GM19025 (cell line): ENCODE data around the gene ARHGAP26.

Source experiments
- ATAC-seq: cut with Tn5 transposase; IDR thresholded peaks from one replicate; pipeline ENCODE4 v1.9.1; 2021; ENCODE audit warnings: mild to moderate bottlenecking, low read depth, moderate library complexity; ENCODE audit not compliant: unreplicated experiment

The ARHGAP26 gene

DNA sequence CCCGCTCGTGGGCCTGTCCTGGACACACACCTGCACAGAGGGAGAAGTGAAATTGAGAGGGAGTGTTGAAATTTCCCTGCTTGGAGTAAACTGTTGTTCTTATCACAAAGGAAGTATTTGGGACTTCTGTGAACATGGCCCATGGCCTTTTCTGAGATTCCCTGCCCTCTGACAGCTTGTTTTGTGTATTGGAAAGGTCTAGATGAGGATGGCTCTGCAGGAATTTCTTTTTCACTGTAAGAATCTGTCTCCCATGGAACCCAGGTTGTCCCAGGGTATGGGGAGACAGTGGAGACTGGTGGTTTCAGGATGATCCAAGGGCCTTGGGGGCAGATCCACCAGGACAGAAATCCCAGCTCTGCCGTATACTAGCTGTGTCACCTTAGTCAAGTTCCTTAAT lies 121.8 kb downstream of the ARHGAP26 start:
- no peak for ATAC-seq

DNA sequence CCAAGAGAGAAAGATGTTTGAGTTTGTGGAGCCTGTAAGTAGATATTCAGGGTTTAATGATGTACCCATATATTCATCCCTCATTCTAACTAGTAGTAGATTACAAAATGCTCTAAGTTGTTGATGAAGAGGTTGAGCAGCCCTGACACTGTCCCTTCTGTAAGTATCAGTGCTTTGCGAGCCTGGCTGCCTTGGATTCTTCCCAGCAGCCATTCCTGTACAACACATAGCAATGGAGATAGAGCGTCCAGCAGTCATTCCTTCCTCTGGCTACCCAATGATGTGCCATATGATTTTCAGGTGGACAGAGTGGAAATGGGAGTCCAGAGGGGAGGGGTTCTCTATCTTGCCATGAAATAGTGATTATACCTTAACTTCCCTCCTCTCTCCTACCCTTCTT lies 124.1 kb downstream of the ARHGAP26 start:
- ATAC-seq = no peak

DNA sequence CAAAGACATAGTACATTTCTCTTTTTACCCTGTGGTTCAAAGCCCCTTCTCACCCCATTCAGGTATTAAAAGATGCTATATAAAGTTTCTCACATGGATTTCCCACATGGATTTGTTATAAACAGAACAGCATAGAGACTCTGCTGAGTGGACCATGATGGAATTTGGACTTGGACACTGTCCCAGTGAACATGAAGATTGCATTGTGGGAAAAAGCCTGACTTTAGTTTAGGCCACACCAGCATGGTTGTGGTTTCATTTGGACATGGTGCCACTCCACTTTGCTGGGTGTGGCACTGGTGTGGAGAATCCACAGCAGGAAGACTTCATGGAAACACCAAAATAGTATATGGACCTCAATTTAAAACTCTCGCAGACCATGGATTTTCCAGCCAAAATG lies 124.6 kb downstream of the ARHGAP26 start:
- ATAC-seq = no peak

DNA sequence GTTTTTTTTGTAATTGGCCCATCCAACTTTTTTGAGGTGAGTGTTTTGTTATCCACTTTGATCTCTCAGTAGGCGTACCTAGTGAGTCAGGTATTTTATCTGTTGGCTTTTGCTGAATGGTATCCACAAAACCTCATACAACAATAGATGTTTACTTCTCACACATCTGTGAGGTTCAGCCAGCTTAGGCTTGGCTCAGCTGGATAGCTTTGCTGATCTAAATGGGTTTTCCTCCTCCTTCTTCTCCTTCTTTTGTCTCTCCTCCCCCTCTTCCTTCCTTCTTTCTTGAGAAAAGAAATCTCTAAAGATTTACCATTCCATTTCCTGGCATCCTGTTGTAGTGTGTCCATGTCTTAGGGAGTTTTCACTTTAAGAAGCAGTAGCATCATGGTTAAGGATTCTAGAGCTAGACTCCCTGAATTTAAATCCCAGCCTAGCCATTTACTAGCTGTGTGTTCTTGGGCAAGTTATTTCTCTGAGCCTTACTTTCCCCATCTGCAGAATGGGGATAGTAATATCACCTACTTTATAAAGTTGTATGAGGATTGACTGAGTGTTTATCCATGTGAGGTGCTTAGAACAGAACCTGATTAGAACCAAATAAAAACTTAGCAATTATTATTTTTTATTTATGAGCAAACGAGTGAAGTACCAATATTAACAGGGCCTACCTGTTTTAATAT lies 126.3 kb downstream of the ARHGAP26 start:
- no peak for ATAC-seq

DNA sequence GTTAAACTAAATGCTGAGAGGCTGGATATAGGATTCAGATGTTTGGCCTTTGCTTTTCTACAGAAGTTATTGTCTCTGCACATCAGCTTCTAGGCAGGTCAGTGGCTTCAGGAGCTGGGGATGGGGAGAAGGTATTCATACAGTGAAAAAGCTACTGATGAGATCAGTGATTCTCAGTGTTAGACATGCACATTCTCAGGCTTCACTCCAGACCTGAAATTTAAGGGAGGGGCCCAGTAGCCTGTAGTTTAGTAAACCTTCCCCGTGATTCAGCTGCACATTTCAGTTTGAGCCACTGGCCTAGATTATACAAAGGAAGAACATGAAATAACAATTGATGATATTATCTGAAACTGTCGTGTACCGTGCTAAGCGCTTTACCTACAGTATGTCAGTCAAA lies 127.2 kb downstream of the ARHGAP26 start:
- no peak for ATAC-seq

DNA sequence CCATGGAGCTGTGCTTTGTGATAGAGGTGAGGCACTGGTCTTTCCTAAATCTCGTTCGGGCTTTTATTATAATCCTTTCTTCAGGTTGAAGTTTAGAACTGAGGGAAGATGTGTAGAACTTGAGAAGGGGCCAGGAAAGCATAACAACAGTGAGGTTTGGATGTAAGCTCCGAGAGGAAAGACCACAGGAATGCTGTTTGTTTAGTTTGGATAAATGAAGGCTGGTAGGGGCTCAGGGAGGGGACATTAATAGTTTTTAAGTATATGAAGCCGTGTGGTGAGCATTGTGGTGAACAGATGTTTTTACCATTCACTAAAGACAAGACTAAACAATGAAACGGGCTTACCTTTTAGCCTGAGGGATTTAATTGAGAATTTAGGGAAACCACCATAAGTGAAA lies 130.8 kb downstream of the ARHGAP26 start:
- no peak for ATAC-seq

DNA sequence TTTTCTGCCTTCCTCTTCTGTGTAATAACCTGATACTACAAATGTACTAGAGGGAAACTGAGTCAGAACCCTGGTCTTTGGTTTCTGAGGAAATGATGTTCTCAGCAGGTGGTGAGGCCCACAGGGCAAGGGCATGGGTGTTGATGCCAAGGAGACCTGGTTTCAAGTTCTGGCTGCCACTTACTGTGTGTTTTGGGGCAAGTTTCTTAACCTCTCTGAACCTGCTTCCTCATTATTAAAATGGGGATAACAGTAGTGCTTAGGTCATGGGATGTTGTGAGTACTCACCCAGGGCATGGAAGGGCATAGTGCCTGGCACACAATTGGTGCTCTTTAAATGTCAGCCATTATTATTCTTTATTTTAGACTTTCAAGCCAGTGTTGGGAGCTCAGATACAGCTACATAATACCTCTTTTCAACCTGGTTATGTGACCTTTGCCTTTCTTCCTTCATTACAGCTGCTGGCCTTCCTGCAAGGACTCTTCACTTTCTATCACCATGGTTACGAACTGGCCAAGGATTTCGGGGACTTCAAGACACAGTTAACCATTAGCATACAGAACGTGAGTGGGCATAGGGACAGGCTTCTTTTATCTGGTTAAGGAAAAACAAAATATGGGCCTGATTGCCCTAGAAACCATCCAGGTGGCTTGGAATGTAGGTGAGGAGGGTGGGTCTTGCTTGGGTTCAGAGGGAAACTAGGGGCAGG lies 131.5 kb downstream of the ARHGAP26 start:
- no peak for ATAC-seq

DNA sequence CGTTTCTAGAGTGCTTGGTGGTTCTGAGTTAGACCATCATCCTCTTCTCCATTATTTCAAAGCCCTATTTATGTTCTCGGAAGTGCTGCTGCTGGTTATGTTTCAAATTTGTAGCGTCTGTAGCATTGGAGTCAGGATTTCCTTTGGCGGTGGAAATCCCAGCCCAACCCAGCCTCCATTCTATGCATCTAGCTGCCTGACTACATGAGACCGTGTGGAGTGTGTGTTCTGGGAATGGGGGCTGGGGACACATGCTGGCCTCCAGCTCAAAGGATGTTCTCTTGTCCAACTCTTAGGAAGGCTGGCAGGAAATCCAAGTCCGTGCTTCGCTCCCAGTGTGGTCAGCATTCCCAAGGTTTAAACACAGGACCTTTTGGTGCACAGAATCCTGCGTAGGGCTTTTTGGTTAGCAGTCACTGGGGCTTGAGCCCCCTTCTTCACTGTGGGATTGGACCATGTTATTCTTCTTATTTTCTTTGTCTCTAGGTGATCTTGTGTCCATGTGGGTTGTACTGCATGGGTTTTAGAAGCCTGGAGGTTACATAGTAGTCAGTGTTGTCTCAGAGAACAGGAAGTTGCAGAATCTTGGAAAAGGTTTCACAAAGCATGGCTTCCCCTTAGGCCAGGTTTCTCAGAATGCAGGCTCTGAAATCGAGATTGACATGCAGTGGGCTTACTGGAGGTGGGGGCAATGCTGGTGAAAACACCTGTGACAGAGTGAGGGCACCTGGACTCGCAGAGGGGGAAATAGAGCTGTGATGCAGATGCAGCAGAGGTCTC lies 132.2 kb downstream of the ARHGAP26 start:
- no peak for ATAC-seq

DNA sequence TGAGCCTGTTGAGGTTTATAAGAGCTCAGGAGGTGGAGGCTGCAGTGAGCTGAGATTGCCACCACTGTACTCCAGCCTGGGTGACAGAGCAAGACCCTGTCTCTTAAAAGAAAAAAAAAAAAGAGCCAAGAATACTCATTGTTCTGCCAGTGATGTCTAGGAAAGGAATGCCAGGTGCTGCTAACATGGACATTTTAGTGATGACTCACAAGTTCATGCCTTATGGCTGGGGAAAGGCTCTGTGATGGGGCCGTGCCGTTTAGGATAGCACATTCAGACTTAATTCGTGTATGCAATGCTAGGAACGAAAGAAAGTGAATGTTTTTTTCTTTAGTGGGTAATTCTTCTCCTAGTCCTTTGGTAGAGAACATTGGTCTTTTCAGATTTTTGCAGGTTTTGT lies 134.2 kb downstream of the ARHGAP26 start:
- ATAC-seq = no peak

DNA sequence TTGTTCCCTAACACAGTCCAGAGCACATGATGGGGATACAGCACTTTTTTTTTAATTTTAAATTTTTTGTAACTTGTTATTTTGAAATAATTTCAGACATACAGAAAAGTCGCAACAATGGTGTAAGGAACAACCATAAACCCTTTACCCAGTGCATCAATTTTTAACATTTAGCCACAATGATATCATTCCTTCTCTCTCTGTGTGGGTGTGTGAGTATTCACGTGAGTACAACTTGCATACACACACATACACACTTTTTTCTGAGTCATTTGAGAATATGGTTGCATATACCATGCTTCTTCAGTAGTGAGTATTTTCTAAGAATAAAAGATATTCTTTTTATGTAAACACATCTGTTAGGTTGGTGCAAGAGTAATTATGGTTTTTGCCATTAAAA lies 135.2 kb downstream of the ARHGAP26 start:
- ATAC-seq = no peak

DNA sequence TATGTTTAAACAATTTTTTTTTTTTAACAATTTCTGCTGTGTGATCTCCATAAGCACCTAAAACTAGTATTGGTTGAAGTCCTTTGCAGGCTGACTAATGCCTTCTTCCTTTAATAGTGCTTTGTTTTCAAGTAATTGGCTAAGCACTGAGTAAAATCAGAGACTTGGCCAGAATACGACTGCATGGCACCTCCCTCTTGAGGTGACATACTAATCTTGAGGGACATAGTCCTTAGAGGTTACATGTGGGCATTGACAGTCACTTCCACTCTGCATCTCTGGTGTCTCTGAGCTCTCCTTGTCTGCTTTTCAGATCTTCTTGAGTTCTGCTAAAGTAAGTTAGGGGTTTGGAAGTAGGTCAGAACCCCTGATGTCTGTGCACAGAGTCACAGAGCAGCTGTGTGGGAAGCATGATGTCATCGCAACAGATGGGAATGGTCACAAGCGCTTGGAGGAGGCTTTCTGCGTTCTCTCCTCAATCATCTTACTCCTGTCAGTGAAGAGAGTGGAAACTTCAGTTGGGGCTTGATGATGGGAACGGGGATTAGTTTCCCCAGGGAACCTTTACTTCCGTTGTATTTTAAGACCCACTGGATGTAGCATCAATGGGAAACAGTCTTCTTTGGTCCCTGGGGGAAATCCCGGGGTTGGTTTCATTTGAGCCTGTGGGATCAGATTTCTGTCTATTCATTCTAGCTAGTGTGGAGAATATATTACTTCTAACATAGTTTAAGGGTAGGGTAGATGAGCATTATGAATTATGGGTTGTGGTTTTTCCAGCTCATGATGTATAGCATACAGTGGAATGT lies 136.9 kb downstream of the ARHGAP26 start:
- no peak for ATAC-seq

DNA sequence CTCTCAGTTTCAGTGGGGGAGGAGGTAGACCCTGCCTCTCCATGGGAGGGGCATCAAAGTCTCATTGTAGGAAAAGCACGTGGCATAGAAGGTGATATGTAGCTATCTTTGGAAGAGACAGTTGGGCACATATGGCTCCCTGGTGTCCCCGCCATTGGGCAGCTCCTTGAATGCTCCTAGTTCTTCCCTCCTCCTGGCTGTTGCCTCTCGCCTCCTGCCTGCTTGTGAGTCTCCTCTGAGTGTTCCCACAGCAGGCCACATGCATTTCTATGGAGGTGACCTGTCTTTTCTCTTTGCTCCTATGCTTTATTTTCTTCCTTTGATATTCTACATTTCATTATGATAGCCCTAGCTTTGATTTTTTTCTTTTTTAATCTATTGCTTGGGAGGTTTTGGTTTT lies 138.5 kb downstream of the ARHGAP26 start:
- ATAC-seq = no peak

DNA sequence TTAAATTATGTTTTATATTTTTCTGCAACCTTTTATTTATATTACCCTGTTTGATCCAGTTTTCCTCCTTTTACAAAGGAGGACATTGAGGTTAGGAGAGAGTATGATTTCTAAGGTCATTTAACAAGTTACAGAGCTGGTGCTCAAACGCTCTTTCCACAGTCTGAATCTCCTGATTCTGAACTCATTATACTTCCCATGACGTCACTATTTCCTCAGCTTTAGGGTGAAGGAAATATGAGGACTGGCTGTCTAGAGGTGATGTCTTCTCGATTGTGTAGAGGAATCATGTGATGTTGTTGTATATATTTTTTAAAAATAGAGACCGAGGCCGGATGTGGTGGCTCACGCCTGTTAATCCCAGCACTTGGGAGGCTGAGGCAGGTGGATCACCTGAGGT lies 140.0 kb downstream of the ARHGAP26 start:
- no peak for ATAC-seq

DNA sequence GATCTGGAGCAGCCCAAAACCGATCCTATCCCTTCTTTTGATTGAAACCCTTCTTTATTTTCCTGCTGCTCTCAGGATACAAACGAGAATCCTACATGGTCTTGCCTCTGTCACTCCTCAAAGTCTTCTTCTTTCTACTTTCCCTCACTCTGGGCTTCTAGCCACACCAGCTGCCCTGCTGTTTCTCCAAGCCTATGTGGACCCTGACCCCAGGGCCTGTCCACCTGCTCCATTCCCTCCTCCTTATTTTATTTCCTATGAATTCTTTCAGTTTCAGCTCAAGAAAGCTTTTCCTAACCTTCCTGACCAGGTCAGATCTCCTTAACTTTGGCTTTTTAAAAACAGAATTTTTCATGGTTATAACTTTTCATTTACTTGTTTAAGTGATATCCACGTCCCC lies 141.0 kb downstream of the ARHGAP26 start:
- ATAC-seq = no peak

DNA sequence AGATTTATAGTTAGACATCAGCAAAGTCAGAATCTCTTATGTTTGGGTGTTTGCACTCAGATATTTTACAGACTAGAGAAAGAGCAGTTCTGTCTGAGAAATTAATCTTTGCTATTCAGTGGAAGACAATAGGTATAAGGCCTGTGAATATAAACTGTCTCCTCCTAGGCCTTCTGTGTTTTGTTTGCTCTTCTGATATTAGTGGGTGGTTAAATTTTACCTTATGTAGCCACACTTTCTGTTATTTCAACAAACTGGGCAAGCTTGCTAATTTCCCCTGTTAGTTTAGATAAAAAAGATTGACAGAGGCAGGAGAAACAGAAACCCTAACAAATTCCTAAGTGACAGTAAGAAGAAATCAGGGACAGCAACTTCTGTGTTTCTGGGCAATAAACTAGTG lies 141.6 kb downstream of the ARHGAP26 start:
- no peak for ATAC-seq

DNA sequence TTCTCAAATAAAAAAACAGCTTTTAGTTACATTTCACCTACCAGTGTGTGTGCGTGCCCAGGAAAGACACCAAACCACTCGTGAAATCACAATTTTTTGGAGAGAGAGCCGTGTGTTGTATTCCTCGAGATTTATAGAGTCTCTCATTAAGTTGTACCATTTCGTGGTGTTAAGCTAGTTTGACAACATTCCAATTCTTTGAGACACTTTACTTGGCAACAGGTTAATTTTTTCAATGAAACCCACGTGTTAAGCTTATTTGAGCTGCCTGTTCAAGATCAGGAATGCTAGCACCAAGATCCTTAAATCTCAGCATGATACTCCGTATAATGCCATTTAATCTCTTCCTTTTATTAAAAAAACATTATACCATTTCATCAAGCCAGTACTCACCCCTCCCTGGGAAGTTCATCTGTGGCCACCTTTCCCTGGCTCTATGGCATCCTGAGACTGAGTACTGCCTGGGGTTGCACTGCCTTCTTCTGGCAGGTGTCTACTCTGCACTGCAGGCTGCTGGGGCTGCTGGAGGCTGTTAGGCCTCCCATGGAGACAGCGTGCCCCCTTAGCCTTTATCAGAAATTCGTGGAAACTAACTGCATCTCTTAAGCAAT lies 143.7 kb downstream of the ARHGAP26 start:
- ATAC-seq = no peak

DNA sequence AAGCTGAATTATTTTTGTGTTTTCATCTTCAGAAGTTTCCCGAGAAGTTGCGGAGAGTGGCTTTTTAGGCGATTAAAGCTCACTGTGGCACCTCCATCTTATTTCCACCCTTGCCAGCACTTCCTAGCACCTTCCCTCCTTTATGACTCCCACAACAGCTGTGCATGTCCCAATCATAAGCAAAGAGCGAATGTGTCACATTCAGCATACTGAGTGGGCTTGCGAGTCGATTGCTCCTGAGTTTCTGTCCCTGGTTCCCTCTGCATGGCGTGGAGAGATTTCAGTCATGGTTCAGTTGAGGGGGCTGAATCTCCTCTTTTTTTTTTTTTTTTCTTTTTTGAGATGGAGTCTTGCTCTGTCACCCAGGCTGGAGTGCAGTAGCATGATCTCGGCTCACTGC lies 144.9 kb downstream of the ARHGAP26 start:
- ATAC-seq = no peak

DNA sequence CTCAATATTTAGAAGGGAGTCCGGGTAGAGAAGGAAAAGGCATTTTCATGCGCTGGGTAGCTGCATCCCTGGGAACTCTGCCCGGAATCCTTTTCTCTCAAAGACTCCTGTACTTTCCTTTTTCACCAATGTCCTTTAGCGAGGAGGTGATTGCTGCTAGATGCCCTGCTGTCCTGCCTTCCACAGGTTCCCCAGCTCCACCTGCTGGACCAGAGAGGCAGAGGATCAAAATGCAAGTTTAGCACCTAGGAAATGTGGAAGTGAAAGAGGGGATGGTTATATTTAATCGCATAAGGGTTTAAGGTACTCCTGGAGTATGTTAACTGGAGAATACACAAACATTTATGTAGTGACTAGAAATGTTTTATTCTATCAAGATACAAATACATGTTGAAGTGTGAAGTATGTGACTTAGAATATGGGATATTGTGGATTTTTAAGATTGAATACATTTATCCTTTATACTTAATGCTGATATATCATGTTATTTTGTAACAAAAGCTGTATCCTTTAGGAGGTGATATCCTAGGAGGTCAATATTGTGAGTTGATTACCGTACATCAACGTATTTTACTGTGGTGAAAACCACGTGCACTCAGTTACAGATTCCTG lies 145.7 kb downstream of the ARHGAP26 start:
- no peak for ATAC-seq

DNA sequence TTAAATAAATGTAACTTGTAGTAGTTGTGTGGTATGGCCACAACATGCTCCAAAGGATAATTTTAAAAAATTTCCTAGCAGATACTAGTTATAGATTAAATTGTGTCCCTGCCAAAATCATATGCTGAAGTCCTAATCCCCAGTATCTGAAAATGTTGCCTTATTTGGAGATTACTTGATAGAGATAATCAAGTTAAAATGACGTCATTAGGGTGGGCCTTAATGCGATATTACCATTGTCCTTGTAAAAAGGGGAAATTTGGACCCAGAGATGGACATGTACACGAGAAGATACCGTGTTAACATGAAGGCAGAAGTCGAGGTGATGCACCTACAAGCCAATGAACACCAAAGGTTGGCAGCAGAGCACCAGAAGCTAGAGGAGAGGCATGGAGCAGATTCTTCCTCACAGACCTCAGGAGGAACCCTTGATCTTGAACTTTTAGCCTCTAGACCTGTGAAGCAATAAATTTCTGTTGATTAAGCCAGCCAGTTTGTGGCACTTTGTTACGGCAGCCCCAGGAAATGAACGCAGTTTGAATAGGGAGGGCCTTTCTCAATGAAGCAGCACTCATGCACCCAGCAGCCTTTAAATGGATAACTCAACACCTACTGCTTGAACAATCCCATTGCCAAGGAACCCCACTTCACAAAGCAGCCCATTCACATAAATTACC lies 148.9 kb downstream of the ARHGAP26 start:
- no peak for ATAC-seq
